Measurements from ENCODE around the gene SPATA6.
"Not testable (repeated sequence)": the region's sequence is repeated elsewhere in the genome, so short reads cannot be mapped to it uniquely, and the experiment has no call there.

Gene SPATA6

DNA sequence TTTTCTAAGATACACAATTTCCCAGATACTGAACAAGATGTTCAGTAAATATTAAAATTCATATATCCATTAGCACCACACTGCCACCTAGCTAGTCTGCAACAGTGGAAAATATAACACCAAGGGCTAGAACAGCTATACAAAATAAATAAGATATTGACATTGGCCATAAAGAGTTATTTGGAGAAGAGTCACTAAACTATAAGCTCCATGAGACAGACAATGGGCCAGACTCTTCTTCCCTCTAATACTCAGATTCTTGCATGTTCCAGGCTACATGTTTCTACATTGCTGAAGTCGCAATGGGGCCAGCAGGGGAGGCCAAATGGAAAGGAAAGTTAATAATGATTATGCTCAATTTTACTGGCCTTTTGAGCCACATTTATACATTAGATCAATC lies 21.5 kb downstream of the SPATA6 start:
- peak; percentile 56 for DNase-seq

DNA sequence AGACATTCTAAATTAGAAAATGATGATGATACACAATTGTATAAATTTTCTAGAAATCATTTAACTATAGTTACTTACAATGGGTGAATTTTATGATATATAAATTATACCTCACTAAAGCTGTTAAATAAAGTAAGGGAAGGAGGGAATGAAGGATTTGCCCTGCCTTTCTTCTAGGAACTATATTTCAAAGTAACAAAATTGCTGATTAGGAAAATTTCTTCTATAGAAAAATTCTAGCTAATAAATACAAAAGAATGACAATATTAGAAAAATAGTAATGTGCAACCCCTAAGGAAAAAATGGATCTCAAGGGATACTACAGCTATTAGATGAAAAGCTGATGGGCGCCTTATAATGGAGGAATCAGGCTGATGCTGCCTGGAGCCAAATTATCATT lies 23.1 kb downstream of the SPATA6 start:
- no peak for DNase-seq

DNA sequence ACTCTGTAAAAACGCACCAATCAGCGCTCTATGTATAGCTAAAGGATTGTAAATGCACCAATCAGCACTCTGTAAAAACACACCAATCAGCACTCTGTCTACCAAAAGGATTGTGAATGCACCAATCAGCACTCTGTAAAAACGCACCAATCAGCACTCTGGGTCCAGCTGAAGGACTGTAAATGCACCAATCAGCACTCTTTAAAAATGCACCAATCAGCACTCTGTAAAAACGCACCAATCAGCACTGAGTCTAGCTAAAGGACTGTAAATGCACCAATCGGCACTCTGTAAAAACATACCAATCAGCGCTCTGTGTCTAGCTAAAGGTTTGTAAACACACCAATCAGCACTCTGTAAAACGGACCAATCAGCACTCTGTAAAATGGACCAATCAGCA lies 27.8 kb downstream of the SPATA6 start:
- DNase-seq = not testable (repeated sequence)

DNA sequence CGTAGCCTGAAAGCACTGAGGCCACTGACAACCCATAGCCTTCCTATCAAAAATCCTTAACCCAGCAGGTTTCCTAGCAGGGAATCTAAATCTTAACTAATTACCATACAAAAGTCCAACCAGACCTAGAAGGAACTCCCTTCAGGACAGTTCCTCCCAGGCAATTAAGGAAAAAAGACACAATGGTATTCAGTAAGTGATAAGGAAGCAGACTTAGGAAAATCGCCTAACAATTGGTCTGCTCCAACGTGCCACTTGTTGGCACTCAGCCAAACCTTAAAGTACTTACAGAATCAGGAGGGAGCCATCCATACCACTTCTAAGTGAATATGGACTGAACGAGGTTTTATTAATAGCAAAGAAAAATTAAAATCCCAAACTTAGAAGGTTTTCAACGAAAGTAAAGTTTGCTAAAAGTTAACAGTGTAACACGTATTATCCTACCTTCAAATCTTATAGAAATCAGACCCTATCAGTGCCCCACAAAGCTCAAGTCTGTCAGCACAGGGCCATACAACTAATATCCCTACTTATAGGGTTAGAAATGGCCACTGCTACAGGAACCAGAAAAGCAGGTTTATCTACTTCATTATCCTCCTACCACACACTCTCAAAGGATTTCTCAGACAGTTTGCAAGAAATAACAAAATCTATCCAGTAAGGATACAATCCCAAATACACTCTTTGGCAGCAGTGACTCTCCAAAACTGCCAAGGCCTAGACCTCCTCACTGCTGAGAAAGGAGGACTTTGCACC lies 29.0 kb downstream of the SPATA6 start:
- peak; percentile 76 for DNase-seq

DNA sequence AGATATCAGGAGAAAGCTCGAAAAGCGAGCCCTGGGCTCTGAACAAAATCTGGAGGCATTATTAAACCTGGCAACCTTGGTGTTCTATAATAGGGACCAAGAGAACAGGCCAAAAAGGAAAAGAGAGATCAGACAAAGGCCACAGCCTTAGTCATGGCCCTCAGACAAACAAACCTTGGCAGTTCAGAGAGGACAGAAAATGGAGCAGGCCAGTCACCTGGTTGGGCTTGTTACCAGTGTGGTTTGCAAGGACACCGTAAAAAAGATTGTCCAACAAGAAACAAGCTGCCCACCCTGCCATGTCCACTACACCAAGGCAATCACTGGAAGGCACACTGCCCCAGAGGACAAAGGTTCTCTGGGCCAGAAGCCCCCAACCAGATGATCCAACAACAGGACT lies 31.2 kb downstream of the SPATA6 start:
- peak; percentile 13 for DNase-seq

DNA sequence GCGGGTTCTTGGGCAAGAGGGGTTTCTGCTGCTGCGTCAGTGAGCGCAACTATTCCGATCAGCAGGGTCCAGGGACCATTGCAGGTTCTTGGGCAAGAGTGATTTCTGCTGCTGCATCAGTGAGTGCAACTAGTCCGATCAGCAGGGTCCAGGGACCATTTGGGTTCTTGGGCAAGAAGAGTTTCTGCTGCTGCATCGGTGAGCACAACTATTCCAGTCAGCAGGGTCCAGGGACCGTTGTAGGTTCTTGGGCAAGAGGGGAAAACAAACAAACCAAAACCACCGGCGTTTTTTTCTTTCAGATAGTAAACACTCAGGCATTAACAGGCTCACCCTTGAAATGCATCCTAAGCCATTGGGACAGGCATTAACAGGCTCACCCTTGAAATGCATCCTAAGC lies 32.6 kb downstream of the SPATA6 start:
- DNase-seq = no peak

DNA sequence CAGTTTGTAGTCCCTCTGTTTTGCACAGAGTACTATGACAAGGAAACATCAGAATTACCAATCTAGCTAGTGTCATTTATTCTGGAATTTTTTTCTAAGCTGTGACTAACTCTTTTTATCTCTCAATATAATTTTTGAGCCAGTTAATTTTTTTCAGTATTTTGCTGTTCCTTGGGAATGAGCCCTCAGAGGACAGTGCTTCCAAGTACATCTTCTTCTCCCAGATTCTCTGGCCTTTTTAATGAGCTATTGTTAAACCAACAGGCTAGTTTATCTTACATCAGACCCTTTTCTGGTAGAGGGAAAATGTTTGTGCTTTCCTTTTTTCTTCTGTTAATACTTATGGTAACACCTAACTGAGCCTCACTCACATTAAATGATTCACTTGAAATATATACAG lies 34.6 kb downstream of the SPATA6 start:
- DNase-seq = not testable (repeated sequence)

DNA sequence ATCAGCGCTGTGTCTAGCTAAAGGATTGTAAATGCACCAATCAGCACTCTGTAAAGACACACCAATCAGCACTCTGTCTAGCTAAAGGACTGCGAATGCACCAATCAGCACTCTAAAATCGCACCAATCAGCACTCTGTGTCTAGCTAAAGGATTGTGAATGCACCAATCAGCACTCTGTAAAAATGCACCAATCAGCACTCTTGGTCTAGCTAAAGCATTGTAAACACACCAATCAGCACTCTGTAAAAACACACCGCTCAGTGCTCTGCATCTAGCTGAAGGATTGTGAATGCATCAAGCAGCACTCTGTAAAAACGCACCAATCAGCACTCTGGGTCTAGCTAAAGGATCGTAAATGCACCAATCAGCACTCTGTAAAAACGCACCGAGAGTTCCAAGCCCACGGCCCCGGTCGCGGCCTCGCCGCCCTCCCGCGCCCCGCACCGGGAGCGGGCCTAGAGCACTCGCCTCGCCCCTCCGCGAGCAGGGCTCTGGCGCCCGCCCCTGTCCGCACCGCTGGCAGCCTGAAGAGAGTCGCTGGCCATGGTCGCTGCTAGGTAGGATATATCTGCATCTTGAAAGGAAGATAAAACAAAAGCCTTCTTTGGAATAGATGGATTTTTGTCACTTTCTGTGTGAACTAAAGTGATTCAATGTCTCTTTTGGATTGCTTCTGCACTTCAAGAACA lies 36.5 kb downstream of the SPATA6 start:
- DNase-seq = not testable (repeated sequence)

DNA sequence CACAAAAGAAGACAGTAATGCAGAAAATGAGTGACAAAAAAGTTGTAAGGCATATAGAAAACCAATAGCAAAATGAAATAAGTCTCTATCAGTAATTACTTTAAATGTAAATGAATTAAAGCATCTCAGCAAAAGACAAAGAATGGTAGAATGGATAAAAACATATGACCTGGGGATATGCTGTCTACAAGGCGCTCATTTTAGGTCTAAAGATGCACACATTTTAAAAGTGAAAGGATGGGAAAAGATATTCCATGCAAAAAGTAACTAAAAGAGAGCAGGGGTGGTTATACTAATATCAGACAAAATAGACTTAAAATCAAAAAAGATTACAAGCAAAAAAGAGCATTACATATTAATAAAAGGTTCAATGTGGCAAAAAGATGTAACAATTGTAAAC lies 41.2 kb downstream of the SPATA6 start:
- no peak for DNase-seq

DNA sequence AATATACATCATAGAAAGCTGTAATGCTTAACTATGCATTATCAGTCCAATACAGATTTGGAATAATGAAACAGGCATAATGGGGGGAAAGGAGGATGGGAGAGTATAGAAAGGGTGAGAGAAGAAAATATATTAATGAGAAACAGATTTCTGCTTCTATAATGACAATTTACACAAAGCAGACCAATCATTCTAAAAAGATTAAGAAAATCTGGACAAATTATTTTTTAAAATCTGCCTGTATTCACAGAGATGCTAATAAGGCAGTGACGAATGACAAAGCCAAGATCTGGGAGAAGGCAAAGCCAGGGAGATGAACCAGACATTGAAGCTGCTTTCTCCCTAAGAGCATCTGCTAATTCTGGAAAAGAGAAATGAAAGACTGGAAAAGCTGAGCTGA lies 50.0 kb downstream of the SPATA6 start:
- DNase-seq = no peak

DNA sequence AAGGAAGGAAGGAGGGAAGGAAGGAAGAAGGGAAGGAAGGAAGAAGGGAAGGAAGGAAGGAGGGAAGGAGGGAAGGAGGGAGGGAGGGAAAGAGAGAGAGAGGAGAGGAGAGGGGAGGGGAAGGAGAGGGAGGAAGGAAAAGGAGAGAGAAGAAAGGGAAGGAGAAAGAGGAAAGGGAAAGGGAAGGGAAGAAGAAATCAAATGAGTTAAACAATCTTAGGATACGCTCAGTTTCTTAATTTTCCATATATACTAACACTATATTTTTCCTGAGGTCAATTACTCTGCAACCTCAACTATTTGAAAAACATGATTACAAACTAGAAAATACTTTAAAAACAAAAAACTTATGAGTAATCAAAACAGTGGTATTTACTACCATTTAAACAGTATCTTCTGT lies 53.3 kb downstream of the SPATA6 start:
- no peak for DNase-seq

DNA sequence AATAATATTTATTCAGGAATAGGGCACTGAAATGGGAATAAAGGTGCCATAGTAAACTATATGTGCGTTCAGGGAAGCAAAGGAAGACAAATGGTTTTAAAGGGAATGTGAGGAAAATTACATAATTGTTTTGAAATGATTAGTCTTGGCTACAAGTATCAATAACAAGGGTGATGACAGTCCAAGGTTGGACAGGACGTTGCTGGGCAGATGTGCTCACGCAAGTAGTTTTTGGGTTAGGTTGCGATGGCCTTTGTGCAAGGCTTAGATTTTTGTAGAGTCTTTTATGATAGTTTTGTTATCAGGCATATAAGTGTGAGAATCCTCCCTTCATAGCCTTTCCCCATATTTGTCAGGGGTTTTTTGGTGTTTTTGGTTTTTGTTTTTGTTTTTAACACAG lies 57.0 kb downstream of the SPATA6 start:
- no peak for DNase-seq

DNA sequence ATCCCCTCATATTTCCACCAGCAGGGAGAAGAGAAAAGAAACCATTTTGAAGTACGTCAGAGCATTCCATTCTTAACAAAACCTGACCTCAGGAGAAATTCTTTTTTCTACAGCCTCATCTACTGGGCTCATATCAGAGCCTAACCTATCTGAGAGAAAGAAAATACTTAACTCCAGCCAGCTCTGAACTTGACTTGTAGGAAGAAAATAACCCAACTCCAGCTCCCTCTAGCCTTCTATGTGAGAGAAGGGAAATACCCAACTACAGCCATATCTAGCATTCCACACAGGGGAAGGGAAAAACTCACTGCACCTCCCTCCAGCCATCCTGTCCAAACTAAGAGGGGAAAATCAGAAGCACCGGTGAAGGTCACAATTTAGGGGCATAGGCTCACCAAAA lies 57.7 kb downstream of the SPATA6 start:
- DNase-seq = no peak

DNA sequence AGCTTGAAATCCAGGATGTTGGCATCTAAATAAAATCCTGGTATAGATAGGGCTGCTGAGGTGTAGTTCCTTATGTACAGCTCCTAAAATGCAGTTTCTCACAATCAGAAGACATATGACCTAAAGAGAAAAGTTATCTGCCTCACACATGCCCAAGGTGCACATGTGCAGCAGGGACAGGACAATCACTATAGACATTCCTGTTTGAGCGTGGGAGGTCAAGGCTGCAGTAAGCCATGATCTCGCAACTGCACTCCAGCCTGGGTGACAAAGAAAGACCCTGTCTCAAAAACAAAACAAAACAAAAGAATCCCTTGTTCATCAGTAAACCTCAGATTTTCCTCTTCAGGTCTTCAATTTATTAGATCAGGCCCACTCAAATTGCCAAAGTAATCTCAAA lies 66.1 kb downstream of the SPATA6 start:
- DNase-seq = no peak

DNA sequence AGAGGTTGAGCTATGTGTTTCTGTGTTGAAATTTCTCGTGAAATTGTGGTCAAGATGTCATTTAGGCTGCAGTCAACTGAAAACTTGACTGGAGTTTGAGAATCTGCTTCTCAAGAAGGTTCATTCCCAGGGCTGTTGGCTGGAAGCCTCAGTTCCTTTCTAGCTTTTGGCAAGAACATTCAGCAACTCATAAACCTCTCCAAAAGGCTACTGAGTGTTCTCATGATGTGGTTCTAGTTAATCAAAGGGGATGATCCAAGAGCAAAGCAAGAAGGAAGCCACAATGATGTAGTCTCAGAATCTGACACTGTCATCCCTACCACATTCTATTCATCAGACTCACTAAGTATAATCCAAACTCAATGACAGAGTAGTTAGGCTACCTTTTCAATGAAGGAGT lies 66.6 kb downstream of the SPATA6 start:
- DNase-seq = no peak

DNA sequence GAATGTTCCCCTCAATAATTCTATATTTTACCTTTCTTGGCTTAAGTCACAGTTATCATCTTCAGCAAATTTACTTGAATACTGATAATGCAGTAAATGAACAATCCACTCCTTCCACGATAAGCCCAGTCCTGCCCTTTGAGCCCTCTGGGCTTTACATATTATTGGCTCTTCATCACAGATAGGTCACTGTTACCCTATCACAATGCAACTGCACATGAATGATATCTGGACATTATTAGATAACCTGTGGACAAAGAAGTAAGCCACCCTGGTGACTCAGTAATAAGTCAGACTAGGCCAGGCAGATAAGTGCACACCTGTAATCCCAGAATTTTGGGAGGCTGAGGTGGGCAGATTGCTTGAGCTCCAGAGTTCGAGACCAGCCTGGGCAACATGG lies 69.4 kb downstream of the SPATA6 start:
- no peak for DNase-seq

DNA sequence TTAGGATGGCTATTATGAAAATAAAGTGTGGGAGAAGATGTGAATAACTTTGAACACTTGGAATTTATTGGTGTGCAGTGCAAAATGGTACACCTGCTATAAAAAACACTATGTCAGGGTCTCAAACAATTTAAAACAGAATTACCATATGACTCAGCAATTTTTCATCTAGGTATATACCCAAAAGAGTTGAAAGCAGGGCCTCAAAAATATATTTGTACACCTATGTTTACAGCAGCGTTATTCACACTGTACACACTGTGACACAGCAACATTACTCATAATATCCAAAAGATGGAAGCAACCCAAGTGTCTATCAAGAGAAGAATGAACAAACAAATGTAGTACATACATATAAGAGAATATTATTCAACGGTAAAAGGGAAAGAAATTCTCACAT lies 75.8 kb downstream of the SPATA6 start:
- peak; percentile 44 for DNase-seq

DNA sequence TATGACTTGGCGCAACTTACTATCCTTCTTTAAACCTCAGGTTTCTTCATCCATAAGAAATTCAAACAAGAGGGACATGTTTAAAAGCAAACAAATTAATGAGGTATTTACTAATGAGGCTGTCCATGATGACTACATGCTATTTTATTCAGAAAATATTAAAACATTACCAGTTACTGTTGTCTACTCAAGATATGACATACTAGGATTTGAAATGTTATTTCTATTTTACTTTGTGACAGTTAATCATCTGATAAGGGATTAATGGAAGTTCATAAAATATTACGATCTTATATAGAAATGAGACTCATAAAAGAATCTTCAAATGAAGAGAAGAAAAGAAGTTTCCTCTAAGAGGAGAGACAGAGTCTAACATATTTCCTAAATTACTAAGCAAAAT lies 80.1 kb downstream of the SPATA6 start:
- DNase-seq = no peak

DNA sequence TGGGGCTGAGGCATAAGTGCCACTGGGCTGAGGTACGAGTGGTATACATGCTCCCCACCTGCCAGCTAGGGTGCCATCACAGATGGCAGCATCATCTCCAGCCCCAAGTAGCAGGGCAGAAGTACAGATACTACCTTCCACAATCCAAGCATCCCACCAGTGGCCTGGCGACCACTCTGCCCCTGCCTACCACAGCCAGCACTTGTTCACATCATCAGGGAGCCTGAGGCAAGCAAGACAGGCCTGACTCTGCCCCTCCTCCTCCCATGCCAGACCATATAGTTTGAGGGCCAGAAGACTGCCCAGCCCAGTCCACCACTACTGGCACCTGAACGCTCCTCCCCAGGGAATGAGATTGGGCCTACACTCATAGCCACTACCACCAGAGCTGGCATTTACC lies 84.6 kb downstream of the SPATA6 start:
- DNase-seq = no peak

DNA sequence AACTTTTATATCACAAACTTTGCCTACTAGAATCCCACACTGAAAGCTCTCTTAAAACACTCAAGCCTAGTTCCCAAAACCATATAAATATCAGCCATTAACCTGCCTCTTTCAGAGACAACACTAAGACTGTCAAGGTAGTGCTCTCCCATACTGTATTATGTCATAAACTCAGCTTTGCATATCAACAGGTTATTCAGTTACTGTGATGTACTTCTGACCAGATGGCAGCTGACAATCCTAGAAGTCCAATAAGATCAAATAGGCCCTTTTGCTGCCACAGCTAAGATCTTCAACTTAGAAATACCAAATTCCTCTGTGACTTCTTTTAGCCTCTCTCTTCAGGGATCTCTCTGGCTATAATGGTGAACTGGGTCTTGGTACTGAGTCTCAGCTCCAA lies 97.2 kb downstream of the SPATA6 start:
- no peak for DNase-seq

DNA sequence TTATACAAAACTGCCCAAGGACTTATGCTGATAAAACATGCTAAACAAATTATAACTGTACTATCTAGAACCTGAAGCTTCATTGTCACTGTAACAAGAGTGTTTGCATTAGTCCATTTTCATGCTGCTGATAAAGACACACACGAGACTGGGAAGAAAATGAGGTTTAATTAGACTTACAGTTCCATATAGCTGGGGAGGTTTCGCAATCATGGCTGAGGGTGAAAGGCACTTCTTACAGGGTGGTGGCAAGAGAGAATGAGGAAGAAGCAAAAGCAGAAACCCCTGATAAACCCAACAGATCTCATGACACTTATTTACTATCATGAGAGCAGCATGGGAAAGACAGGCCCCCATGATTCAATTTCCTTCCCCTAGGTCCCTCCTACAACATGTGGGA lies 100.4 kb downstream of the SPATA6 start:
- DNase-seq = no peak

DNA sequence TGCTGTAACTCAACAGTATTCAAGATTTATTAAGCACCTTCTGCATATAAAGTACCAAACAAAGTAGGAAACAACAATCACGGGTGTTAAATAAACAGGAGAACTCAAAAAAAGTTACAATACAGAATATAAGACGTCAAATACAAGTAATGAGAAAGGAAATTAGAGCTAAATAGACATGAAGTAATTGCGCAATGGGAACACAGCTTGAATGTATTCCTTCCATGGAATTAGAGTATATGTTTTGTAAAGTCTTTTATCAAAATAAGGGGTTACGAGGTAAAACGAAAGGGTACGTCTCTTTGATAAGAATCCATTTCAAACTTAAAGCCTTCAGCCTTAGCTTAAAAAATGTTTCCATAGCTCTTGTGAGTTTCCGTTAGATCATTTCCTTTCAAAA lies 109.1 kb downstream of the SPATA6 start:
- no peak for DNase-seq

DNA sequence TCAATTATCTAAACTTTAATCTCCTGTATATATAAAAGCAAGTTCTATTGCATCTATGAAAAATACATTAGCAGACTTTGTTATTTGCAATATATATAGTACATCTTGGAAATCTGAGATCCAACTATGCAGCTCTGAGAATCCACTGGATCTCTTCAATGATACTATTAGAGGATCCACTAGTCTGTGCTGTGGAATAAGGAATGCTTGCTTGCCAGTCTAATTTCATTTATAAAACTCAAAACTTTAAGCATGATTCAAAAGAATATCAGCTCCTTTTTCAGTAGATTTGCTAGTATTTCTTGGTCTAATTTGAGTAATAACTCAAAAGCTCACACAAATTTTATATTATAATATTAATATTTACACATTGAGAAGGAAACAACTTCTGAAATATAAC lies 115.1 kb downstream of the SPATA6 start:
- no peak for DNase-seq

DNA sequence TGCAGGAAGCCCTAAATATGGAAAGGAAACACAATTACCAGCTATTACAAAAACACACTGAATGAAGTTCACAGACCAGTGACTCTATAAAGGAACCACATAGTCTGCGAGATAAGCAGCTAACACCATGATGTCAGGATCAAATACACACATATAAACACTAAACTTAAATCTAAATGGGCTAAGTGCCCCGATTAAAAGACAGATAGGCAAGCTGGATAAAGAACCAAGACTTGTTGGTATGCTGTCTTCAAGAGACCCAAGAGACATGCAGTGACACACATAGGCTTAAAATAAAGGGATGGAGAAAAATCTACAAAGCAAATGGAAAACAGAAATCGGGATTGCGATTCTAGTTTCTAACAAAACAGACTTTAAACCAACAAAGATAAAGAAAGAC lies 127.6 kb downstream of the SPATA6 start:
- no peak for DNase-seq

DNA sequence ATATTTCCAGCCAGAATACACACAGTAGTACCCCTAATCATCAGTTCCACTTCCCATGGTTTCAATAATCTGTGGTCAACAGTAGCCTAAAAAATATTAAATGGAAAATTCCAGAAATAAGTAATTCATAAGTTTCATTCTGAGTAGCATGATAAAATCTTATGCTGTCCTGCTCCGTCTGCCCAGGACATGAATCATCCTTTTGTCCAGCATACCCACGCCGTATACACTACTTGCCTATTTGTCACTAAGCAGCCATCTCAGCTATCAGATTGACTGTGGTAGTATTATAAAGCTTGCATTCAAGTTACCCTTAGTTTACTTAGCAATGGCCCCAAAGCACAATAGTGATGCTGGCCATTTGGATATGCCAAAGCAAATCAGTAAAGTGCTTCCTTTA lies 130.8 kb downstream of the SPATA6 start:
- no peak for DNase-seq
